ENCODE data around the gene SLC5A9. TPM values are rescaled to one million over a fixed set of nuclear protein-coding genes. Genes with fewer than 3 reads are reported as not detected.

Gene SLC5A9
- total and polyA plus RNA-seq, 2 experiments from 2014 or later, result 0.10 TPM

- H3K9me3 Mint-ChIP-seq, result no peaks in the 10 kb centered on the region
- H3K36me3 ChIP-seq (ENCODE audit: insufficient read depth), result no peaks in the 10 kb centered on the region
- no peak for DNase-seq (ENCODE audit: low spot score)
- H3K4me2 ChIP-seq, result no peak overlapping the region
- TF ChIP-seq EZH2phosphoT487 (IDR thresholded peaks at IDR 0.05; ENCODE audit: unreplicated experiment) (no peak), NANOG (IDR thresholded peaks at IDR 0.05; ENCODE audit: borderline replicate concordance) (no peak), CTCF (conservative IDR thresholded peaks at IDR 0.05; ENCODE audit: low read depth in 2 of 2) (no peak), EZH2 (IDR thresholded peaks at IDR 0.05; ENCODE audit: low read depth, unreplicated experiment) (no peak), ZNF114 (CRISPR knock-in tag; IDR thresholded peaks at IDR 0.05) (no peak), ZNF331 (CRISPR knock-in tag; IDR thresholded peaks at IDR 0.05; ENCODE audit: low read depth) (no peak), STAT1 (IDR thresholded peaks at IDR 0.05; ENCODE audit: unreplicated experiment) (no peak), JUNB (IDR thresholded peaks at IDR 0.05; ENCODE audit: unreplicated experiment) (no peak)
- TF ChIP-seq, protein P1, sequence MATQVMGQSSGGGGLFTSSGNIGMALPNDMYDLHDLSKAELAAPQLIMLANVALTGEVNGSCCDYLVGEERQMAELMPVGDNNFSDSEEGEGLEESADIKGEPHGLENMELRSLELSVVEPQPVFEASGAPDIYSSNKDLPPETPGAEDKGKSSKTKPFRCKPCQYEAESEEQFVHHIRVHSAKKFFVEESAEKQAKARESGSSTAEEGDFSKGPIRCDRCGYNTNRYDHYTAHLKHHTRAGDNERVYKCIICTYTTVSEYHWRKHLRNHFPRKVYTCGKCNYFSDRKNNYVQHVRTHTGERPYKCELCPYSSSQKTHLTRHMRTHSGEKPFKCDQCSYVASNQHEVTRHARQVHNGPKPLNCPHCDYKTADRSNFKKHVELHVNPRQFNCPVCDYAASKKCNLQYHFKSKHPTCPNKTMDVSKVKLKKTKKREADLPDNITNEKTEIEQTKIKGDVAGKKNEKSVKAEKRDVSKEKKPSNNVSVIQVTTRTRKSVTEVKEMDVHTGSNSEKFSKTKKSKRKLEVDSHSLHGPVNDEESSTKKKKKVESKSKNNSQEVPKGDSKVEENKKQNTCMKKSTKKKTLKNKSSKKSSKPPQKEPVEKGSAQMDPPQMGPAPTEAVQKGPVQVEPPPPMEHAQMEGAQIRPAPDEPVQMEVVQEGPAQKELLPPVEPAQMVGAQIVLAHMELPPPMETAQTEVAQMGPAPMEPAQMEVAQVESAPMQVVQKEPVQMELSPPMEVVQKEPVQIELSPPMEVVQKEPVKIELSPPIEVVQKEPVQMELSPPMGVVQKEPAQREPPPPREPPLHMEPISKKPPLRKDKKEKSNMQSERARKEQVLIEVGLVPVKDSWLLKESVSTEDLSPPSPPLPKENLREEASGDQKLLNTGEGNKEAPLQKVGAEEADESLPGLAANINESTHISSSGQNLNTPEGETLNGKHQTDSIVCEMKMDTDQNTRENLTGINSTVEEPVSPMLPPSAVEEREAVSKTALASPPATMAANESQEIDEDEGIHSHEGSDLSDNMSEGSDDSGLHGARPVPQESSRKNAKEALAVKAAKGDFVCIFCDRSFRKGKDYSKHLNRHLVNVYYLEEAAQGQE (IDR thresholded peaks at IDR 0.05; ENCODE audit: unreplicated experiment), result no peak
- H3K4me1 Mint-ChIP-seq, result no peaks in the 10 kb centered on the region; the same call in 2 of the 3 replicates
- H3F3A ChIP-seq (replicated peaks; ENCODE audit: low read depth), result no peaks in the 10 kb centered on the region
- H3K4me3 Mint-ChIP-seq, result no peak overlapping the region
- no peaks in the 10 kb centered on the region for H3K4me1 ChIP-seq (ENCODE audit: insufficient read depth)
- no peaks in the 10 kb centered on the region for H4K20me1 ChIP-seq (replicated peaks; ENCODE audit: insufficient read depth)
- ATAC-seq, result no peak
- H3K36me3 Mint-ChIP-seq (ENCODE audit: low read depth), result no peaks in the 10 kb centered on the region
- H3K27ac ChIP-seq (ENCODE audit: low read depth), result no peak overlapping the region
- H2AFZ ChIP-seq, result no peak overlapping the region
- H3K79me2 ChIP-seq (replicated peaks; ENCODE audit: insufficient read depth), result no peaks in the 10 kb centered on the region
- no peaks in the 10 kb centered on the region; the same call in 1 of the 2 replicates for H3K9me2 ChIP-seq (ENCODE audit: insufficient read depth)
- H3K27me3 Mint-ChIP-seq (ENCODE audit: insufficient read depth, low read depth, poor library complexity), result peaks cover 11% of the 10 kb centered on the region
- H3K27ac Mint-ChIP-seq, result no peak overlapping the region
- H3K4me3 ChIP-seq, result no peak overlapping the region
- H3K27me3 ChIP-seq (ENCODE audit: insufficient read depth), result no peaks in the 10 kb centered on the region
Measured at GRCh38 chr1:48230236-48230635, 7.7 kb downstream of the SLC5A9 start.

DNA sequence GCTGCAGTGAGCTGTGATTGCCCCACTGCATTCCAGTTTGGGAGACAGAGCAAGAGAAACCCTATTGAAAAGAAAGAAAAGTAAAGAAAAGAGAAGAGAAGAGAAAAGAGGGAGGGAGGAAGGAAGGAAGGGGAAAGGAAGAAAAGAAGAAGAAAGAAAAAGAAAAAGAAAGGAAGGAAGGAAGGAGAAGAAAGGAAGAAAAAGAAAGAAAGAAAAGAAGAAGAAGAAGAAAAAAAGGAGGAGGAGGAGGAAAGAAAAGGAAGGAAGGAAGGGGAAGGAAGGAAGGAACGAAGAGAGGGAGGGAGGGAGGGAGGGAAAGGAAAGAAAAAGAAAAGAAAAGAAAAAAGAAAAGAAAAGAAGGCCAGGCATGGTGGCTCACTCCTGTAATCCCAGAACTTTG, 10.2 kb downstream of the SLC5A9 start:
- ATAC-seq (no peak), DNase-seq (ENCODE audit: low spot score) (no peak)
- no peaks in the 10 kb centered on the region for H3K79me2 ChIP-seq (replicated peaks; ENCODE audit: insufficient read depth)
- Mint-ChIP-seq H3K4me3 (no peak overlapping the region), H3K36me3 (ENCODE audit: low read depth) (no peaks in the 10 kb centered on the region), H3K9me3 (no peaks in the 10 kb centered on the region), H3K27ac (no peak overlapping the region), H3K4me1 (no peaks in the 10 kb centered on the region; the same call in 2 of the 3 replicates), H3K27me3 (ENCODE audit: insufficient read depth, low read depth, poor library complexity) (peaks cover 13% of the 10 kb centered on the region)
- H3K4me2 ChIP-seq, result no peak overlapping the region
- H2AFZ ChIP-seq, result no peak overlapping the region
- no peaks in the 10 kb centered on the region for H3K36me3 ChIP-seq (ENCODE audit: insufficient read depth)
- H3K27ac ChIP-seq (ENCODE audit: low read depth), result no peak overlapping the region
- H3F3A ChIP-seq (replicated peaks; ENCODE audit: low read depth), result no peaks in the 10 kb centered on the region
- no peaks in the 10 kb centered on the region for H3K4me1 ChIP-seq (ENCODE audit: insufficient read depth)
- no peaks in the 10 kb centered on the region; the same call in 1 of the 2 replicates for H3K9me2 ChIP-seq (ENCODE audit: insufficient read depth)
- no peak overlapping the region for H3K4me3 ChIP-seq
- H3K27me3 ChIP-seq (ENCODE audit: insufficient read depth), result no peaks in the 10 kb centered on the region
- no peaks in the 10 kb centered on the region for H4K20me1 ChIP-seq (replicated peaks; ENCODE audit: insufficient read depth)
- no peak for TF ChIP-seq ETS1 (IDR thresholded peaks at IDR 0.05)
- TF ChIP-seq EZH2 (IDR thresholded peaks at IDR 0.05; ENCODE audit: low read depth, unreplicated experiment), result no peak
- TF ChIP-seq JUNB (IDR thresholded peaks at IDR 0.05; ENCODE audit: unreplicated experiment), result no peak
- TF ChIP-seq STAT1 (IDR thresholded peaks at IDR 0.05; ENCODE audit: unreplicated experiment), result no peak

All from GM23338 (cell line).